Endodermal cell (in vitro differentiated cells): ENCODE results near the gene OBSCN. TPM values are rescaled to one million over a fixed set of nuclear protein-coding genes. Genes with fewer than 3 reads are reported as not detected.

Experiments
- DNase-seq: peaks from one replicate; pipeline ENCODE4 v3.0.0-alpha.2; 2017
- H3K27ac ChIP-seq: 2 replicates; pipeline ENCODE4 v1.5.1; 2013; ENCODE audit warnings: mild to moderate bottlenecking, low read depth, low read length, moderate library complexity
- H3K27me3 ChIP-seq: 2 replicates; pipeline ENCODE4 v1.6.1; 2013; ENCODE audit warnings: mild to moderate bottlenecking, low read length, moderate library complexity; ENCODE audit not compliant: insufficient read depth, control insufficient read depth, poor library complexity, severe bottlenecking
- H3K36me3 ChIP-seq: 2 replicates; pipeline ENCODE4 v1.7.0; 2013; ENCODE audit warnings: mild to moderate bottlenecking, low read length, moderate library complexity; ENCODE audit not compliant: control insufficient read depth, insufficient read depth
- H3K4me1 ChIP-seq: one replicate; pipeline ENCODE4 v1.7.0; 2013; ENCODE audit warnings: low read length; ENCODE audit not compliant: control insufficient read depth, insufficient read depth
- H3K4me3 ChIP-seq: 2 replicates; pipeline ENCODE4 v1.5.1; 2013; ENCODE audit warnings: mild to moderate bottlenecking, low read length, moderate library complexity
- H3K9ac ChIP-seq: 2 replicates; pipeline ENCODE4 v1.6.1; 2013; ENCODE audit warnings: mild to moderate bottlenecking, low read length, moderate library complexity; ENCODE audit not compliant: poor library complexity, severe bottlenecking; ENCODE audit errors: extremely low read depth
- H3K9me3 ChIP-seq: 2 replicates; pipeline ENCODE4 v1.6.1; 2013; ENCODE audit warnings: mild to moderate bottlenecking, low read length, moderate library complexity; ENCODE audit not compliant: control insufficient read depth
- H3K27ac Mint-ChIP-seq: 2 replicates; pipeline ENCODE4 v1.8.0; 2020; ENCODE audit warnings: mixed read lengths
- H3K27me3 Mint-ChIP-seq: 2 replicates; pipeline ENCODE4 v1.8.0; 2021; ENCODE audit warnings: mild to moderate bottlenecking, mixed read lengths; ENCODE audit not compliant: insufficient read depth
- H3K36me3 Mint-ChIP-seq: 2 replicates; pipeline ENCODE4 v1.8.0; 2020; ENCODE audit warnings: low read depth, mixed read lengths
- H3K4me1 Mint-ChIP-seq: 2 replicates; pipeline ENCODE4 v1.8.0; 2020; ENCODE audit warnings: mixed read lengths
- H3K4me3 Mint-ChIP-seq: 2 replicates; pipeline ENCODE4 v1.8.0; 2020; ENCODE audit warnings: mild to moderate bottlenecking, moderate library complexity, mixed read lengths
- H3K9me3 Mint-ChIP-seq: 2 replicates; pipeline ENCODE4 v1.8.0; 2020; ENCODE audit warnings: mild to moderate bottlenecking, mixed read lengths
- WGBS, 2 experiments: methylation state at CpG; one replicate each; pipeline versions ENCODE4 v1.1.5 to v1.1.7; 2013; ENCODE audit warnings: missing lambda C conversion rate in 2 of 2, mixed read lengths in 1 of 2; ENCODE audit not compliant: insufficient coverage in 1 of 2, insufficient read length in 1 of 2; 5-methylcytosine and 5-hydroxymethylcytosine counted together
- total RNA-seq, 2 donors: library from RNA; stranded (reverse); fragmentation: NEBNext Ultra II Directional in 1 of 2; extraction: Animal tissue kit (Norgen Biotek cat#: 25700) in 1 of 2; gene quantifications; 2 replicates in 1 of 2; 3 replicates in 1 of 2; pipeline ENCODE4 v1.2.1, GENCODE V29; 2021
- TF ChIP-seq, protein P1 (sequence below): fragments of 200-600 bp; sonication (generic); conservative IDR thresholded peaks from 2 replicates; pipeline ENCODE4 v1.5.0; 2021; ENCODE audit warnings: antibody characterized with exemption, mild to moderate bottlenecking

OBSCN gene
- total RNA-seq, 2 donors from 2014 or later: 53.7 to 68.9 TPM

DNA sequence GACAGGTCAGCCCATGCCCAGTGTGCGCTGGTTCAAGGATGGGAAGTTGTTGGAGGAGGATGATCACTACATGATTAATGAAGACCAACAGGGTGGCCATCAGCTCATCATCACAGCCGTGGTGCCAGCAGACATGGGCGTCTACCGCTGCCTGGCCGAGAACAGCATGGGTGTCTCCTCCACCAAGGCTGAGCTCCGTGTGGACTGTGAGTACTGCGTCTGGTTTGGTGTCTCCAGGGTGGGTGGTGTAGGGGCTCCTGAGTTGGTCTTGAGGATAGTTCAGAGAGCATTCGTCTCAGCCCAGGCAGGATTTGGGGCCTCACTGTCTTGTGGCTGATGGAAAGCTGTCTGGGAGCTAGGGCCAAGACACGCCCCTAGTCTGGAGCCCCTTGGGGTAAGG lies 115.6 kb downstream of the OBSCN start:
- Mint-ChIP-seq H3K27me3 (no peaks in the 10 kb centered on the region), H3K9me3 (peaks cover 4% of the 10 kb centered on the region), H3K4me1 (no peaks in the 10 kb centered on the region), H3K4me3 (no peak overlapping the region), H3K27ac (no peak overlapping the region), H3K36me3 (peaks cover 59% of the 10 kb centered on the region)
- H3K27me3 ChIP-seq: no peaks in the 10 kb centered on the region
- TF ChIP-seq, protein P1, sequence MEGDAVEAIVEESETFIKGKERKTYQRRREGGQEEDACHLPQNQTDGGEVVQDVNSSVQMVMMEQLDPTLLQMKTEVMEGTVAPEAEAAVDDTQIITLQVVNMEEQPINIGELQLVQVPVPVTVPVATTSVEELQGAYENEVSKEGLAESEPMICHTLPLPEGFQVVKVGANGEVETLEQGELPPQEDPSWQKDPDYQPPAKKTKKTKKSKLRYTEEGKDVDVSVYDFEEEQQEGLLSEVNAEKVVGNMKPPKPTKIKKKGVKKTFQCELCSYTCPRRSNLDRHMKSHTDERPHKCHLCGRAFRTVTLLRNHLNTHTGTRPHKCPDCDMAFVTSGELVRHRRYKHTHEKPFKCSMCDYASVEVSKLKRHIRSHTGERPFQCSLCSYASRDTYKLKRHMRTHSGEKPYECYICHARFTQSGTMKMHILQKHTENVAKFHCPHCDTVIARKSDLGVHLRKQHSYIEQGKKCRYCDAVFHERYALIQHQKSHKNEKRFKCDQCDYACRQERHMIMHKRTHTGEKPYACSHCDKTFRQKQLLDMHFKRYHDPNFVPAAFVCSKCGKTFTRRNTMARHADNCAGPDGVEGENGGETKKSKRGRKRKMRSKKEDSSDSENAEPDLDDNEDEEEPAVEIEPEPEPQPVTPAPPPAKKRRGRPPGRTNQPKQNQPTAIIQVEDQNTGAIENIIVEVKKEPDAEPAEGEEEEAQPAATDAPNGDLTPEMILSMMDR: no peak
- no peak overlapping the region for H3K9ac ChIP-seq
- H3K9me3 ChIP-seq: no peaks in the 10 kb centered on the region
- H3K27ac ChIP-seq: no peak overlapping the region
- H3K36me3 ChIP-seq: peaks cover 44% of the 10 kb centered on the region
- no peak overlapping the region for H3K4me3 ChIP-seq
- H3K4me1 ChIP-seq: no peaks in the 10 kb centered on the region
- 94 to 100% methylated on average over 5 to 9 of the region's 9 CpGs for WGBS, 2 experiments
- DNase-seq: no peak

DNA sequence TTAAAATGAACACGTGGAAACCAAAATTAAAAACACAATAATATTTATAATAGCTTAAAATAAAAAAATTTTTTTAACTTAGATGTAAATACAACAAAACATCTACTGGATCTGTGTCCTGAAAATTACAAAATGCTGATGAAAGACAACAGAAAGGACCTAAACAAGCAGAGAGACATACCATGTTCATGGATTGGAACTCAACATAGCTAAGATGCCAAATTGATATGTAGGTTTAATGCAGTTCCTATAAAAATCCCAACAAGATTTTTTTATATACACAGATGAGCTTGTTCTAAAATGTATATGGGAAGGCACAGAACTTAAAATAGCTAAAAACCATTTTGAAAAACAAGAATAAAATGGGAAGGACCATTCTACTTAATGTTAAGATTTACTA lies 117.4 kb downstream of the OBSCN start:
- H3K4me3 ChIP-seq: no peak overlapping the region
- Mint-ChIP-seq H3K9me3 (peaks cover 4% of the 10 kb centered on the region), H3K27ac (no peak overlapping the region), H3K36me3 (peaks cover 58% of the 10 kb centered on the region), H3K4me1 (no peaks in the 10 kb centered on the region), H3K27me3 (no peaks in the 10 kb centered on the region), H3K4me3 (no peak overlapping the region)
- no peaks in the 10 kb centered on the region for H3K4me1 ChIP-seq
- no peak overlapping the region for H3K9ac ChIP-seq
- DNase-seq: no peak
- no CpG with 5 or more reads among the region's 1 CpG for WGBS, 2 experiments
- no peaks in the 10 kb centered on the region for H3K9me3 ChIP-seq
- no peak overlapping the region for H3K27ac ChIP-seq
- TF ChIP-seq, protein P1: no peak
- peaks cover 33% of the 10 kb centered on the region for H3K36me3 ChIP-seq
- no peaks in the 10 kb centered on the region for H3K27me3 ChIP-seq

DNA sequence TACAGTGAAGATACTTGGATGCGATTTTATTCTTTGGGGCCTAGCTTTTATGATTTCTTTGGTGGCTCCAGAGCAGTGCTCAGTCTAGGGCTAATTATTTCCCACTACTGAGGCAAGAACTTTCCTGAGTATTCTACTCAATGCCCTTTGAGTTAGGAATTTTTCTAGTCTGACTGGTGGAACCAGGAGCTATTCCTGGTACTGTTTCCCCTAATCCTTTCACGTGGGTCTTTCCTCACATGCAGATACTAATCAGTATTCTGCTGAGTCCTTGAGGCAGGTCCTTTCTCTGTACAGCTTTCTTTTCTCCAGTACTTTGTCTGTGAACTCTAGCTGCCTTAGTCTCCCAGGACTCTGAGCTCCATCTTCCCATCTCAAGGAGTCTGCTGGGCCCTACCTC lies 122.0 kb downstream of the OBSCN start:
- WGBS, 2 experiments: 86 to 92% methylated on average over 2 of the region's 2 CpGs
- Mint-ChIP-seq H3K36me3 (peaks cover 39% of the 10 kb centered on the region), H3K27me3 (no peaks in the 10 kb centered on the region), H3K4me3 (no peak overlapping the region), H3K4me1 (no peaks in the 10 kb centered on the region), H3K27ac (no peak overlapping the region), H3K9me3 (no peaks in the 10 kb centered on the region)
- no peaks in the 10 kb centered on the region for H3K27me3 ChIP-seq
- no peaks in the 10 kb centered on the region for H3K4me1 ChIP-seq
- H3K27ac ChIP-seq: no peak overlapping the region
- H3K36me3 ChIP-seq: peaks cover 10% of the 10 kb centered on the region
- no peak overlapping the region for H3K9ac ChIP-seq
- H3K9me3 ChIP-seq: no peaks in the 10 kb centered on the region
- TF ChIP-seq, protein P1: no peak
- DNase-seq: no peak
- no peak overlapping the region for H3K4me3 ChIP-seq
